HG03442 (cell line): Measurements from ENCODE around the gene BUD23.
A peak's percentile ranks its signal among the peaks of the same experiment; 100 is the strongest.
"Not testable (repeated sequence)": the region's sequence is repeated elsewhere in the genome, so short reads cannot be mapped to it uniquely, and the experiment has no call there.

ENCODE experiments used
- ATAC-seq: cut with Tn5 transposase; IDR thresholded peaks from one replicate; pipeline ENCODE4 v1.9.1; 2021; ENCODE audit warnings: mild to moderate bottlenecking, moderate library complexity; ENCODE audit not compliant: unreplicated experiment

Gene BUD23

GRCh38 chr7:73667344-73668102, 15.9 kb upstream of the BUD23 start, which contains the start of gene VPS37D:
Gene VPS37D (plus strand): TSS chr7:73667831. CDS start chr7:73667959, 128 bp downstream.
- ATAC-seq = peak; percentile 84

GRCh38 chr7:73668103-73668885, 15.1 kb upstream of the BUD23 start:
- ATAC-seq = peak; percentile 16

- ATAC-seq = no peak
Measured at GRCh38 chr7:73668886-73669230, 14.5 kb upstream of the BUD23 start.

GRCh38 chr7:73669288-73669701, 14.1 kb upstream of the BUD23 start:
- ATAC-seq = no peak

- no peak for ATAC-seq
Measured at GRCh38 chr7:73669858-73670385, 13.5 kb upstream of the BUD23 start.

GRCh38 chr7:73671322-73671661, 12.1 kb upstream of the BUD23 start:
- ATAC-seq = no peak

- no peak for ATAC-seq
Measured at GRCh38 chr7:73671857-73672445, 11.4 kb upstream of the BUD23 start.

- ATAC-seq = no peak
Measured at GRCh38 chr7:73674468-73675124, 8.8 kb upstream of the BUD23 start.

GRCh38 chr7:73676062-73676461, 7.3 kb upstream of the BUD23 start:
- ATAC-seq = not testable (repeated sequence)

GRCh38 chr7:73678862-73679261, 4.5 kb upstream of the BUD23 start:
- no peak for ATAC-seq

- ATAC-seq = no peak
Measured at GRCh38 chr7:73679709-73680108, 3.7 kb upstream of the BUD23 start.

GRCh38 chr7:73680501-73680900, 2.9 kb upstream of the BUD23 start:
- ATAC-seq = no peak

GRCh38 chr7:73681031-73681430, 2.4 kb upstream of the BUD23 start:
- ATAC-seq = no peak

- ATAC-seq = peak; percentile 15
Measured at GRCh38 chr7:73682745-73683055, 697 bp upstream of the BUD23 start.

GRCh38 chr7:73683788-73684693, 644 bp downstream of the BUD23 start:
- ATAC-seq = peak; percentile 16

GRCh38 chr7:73685311-73685710, 1.9 kb downstream of the BUD23 start:
- no peak for ATAC-seq

GRCh38 chr7:73688288-73688687, 4.9 kb downstream of the BUD23 start:
- no peak for ATAC-seq

- no peak for ATAC-seq
Measured at GRCh38 chr7:73690646-73691045, 7.2 kb downstream of the BUD23 start.

GRCh38 chr7:73696372-73696771, 13.0 kb downstream of the BUD23 start:
- no peak for ATAC-seq

GRCh38 chr7:73698410-73698809, 15.0 kb downstream of the BUD23 start:
- no peak for ATAC-seq
